Measurements from ENCODE around the gene TSC22D4.

The TSC22D4 gene

DNA sequence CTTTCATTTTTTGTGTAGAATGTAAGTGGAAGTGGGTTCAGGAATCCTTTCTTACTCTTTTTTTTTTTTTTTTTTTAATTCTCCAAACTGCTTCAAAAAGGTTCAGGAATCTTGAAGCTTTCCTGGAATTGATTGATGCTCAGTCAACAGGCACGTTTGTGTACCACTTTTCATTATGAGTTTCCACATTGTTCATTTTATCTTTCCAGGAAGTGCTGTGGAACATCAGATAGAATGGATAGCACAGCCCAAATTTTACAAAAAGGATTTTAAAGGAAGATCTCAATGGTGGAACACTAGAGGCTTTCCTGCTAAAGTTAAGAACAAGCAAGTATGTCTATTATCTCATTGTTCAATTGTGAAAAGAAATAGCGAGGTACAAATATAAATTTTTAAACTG is 40.8 kb downstream of the TSC22D4 start:
- ChIA-PET CTCF (interaction anchor here (1.1 to 20.5 kb wide), 4 partner anchors 9 to 127 kb away, joined by 3 to 160 read pairs (median 6); no protein-coding TSS in a partner anchor), POLR2A (no interaction called here)
- no peak for DNase-seq
- Histone ChIP-seq H3K9me3 (ENCODE audit: control extremely low read depth in 1 of 5, control insufficient read depth in 4 of 5, insufficient read depth in 2 of 5, low read depth in 1 of 5, low read length in 4 of 5) (no peaks in the 10 kb centered on the region), H3K36me3 (ENCODE audit: control insufficient read depth in 4 of 4, insufficient read depth in 4 of 4, low read length in 3 of 4) (peaks cover 3 to 21% (median 17%) of the 10 kb centered on the region in 4 experiments), H3K27me3 (replicated peaks in 2 of 5; ENCODE audit: control insufficient read depth in 4 of 5, insufficient read depth in 5 of 5, low read length in 4 of 5) (no peaks in the 10 kb centered on the region), H3K4me1 (ENCODE audit: control extremely low read depth in 1 of 4, control insufficient read depth in 4 of 4, insufficient read depth in 4 of 4, low read length in 3 of 4) (peaks cover 6 to 30% (median 20%) of the 10 kb centered on the region in 4 experiments), H3K4me3 (ENCODE audit: control insufficient read depth in 1 of 7, extremely low read depth in 1 of 7, insufficient read depth in 4 of 7, low read depth in 2 of 7, low read length in 6 of 7) (no peak overlapping the region), H3K27ac (ENCODE audit: insufficient read depth in 1 of 2, low read depth in 1 of 2, low read length in 2 of 2, poor library complexity in 1 of 2, severe bottlenecking in 2 of 2) (no peak overlapping the region)
- 22% methylated on average over 1 of the region's 2 CpGs for WGBS (ENCODE audit: insufficient coverage)

DNA sequence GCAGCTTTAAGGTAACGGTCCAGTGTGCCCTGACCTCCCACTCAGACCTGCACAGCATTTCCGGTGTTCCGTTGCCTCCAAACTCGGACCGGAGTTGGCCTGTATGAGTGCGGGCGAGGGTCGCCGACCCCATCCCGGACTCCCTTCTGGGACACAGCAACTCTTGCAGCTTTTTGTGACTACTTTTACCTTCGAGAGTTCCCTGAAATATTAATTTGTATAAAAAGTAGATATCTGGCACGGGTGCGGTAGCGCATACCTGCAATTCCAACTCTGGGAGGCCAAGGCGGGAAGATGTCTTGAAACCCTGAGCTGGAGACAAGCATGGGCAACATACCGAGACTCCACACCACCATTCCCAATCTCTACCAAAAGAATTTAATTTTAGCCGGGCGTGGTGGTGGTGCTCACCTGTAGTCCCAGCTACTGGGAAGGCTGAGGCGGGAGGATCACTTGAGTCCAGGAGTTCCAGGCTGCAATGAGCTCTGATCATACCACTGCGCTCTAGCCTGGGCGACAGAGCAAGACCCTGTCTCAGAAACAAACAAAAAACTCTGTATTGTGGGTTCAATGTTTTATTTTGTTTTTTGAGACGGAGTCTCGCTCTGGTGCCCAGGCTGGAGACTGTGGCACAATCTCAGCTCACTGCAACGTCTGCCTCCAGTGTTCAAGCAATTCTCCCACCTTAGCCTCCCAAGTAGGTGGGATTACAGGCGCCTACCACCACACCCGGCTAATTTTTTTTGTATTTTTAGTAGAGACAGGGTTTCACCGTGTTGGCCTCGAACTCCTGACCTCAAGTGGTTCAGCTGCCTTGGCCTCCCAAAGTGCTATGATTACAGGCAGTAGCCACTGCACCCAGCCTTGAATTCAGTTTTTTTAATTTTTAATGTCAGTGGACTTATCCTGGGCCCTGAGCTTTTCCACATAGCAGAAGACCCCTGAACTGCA is 41.6 kb downstream of the TSC22D4 start:
- 96% methylated on average over 20 of the region's 28 CpGs for WGBS (ENCODE audit: insufficient coverage)
- Histone ChIP-seq H3K36me3 (ENCODE audit: control insufficient read depth in 4 of 4, insufficient read depth in 4 of 4, low read length in 3 of 4) (peaks cover 3 to 29% (median 24%) of the 10 kb centered on the region in 4 experiments), H3K4me3 (ENCODE audit: control insufficient read depth in 1 of 7, extremely low read depth in 1 of 7, insufficient read depth in 4 of 7, low read depth in 2 of 7, low read length in 6 of 7) (peak overlapping the region in 1 of 7 experiments; percentile 45), H3K27ac (ENCODE audit: insufficient read depth in 1 of 2, low read depth in 1 of 2, low read length in 2 of 2, poor library complexity in 1 of 2, severe bottlenecking in 2 of 2) (peak overlapping the region in 1 of 2 experiments; percentile 94), H3K4me1 (ENCODE audit: control extremely low read depth in 1 of 4, control insufficient read depth in 4 of 4, insufficient read depth in 4 of 4, low read length in 3 of 4) (peaks cover 6 to 31% (median 25%) of the 10 kb centered on the region in 4 experiments), H3K9me3 (ENCODE audit: control extremely low read depth in 1 of 5, control insufficient read depth in 4 of 5, insufficient read depth in 2 of 5, low read depth in 1 of 5, low read length in 4 of 5) (no peaks in the 10 kb centered on the region), H3K27me3 (replicated peaks in 2 of 5; ENCODE audit: control insufficient read depth in 4 of 5, insufficient read depth in 5 of 5, low read length in 4 of 5) (no peaks in the 10 kb centered on the region)
- no peak for DNase-seq
- ChIA-PET CTCF (interaction anchor here (1.0 to 20.5 kb wide), 5 partner anchors 10 to 128 kb away, joined by 3 to 160 read pairs (median 5); no protein-coding TSS in a partner anchor), POLR2A (interaction anchor here (0.6 to 1.0 kb wide), 4 partner anchors 8 to 28 kb away, joined by 3 to 5 read pairs (median 3); no protein-coding TSS in a partner anchor)

DNA sequence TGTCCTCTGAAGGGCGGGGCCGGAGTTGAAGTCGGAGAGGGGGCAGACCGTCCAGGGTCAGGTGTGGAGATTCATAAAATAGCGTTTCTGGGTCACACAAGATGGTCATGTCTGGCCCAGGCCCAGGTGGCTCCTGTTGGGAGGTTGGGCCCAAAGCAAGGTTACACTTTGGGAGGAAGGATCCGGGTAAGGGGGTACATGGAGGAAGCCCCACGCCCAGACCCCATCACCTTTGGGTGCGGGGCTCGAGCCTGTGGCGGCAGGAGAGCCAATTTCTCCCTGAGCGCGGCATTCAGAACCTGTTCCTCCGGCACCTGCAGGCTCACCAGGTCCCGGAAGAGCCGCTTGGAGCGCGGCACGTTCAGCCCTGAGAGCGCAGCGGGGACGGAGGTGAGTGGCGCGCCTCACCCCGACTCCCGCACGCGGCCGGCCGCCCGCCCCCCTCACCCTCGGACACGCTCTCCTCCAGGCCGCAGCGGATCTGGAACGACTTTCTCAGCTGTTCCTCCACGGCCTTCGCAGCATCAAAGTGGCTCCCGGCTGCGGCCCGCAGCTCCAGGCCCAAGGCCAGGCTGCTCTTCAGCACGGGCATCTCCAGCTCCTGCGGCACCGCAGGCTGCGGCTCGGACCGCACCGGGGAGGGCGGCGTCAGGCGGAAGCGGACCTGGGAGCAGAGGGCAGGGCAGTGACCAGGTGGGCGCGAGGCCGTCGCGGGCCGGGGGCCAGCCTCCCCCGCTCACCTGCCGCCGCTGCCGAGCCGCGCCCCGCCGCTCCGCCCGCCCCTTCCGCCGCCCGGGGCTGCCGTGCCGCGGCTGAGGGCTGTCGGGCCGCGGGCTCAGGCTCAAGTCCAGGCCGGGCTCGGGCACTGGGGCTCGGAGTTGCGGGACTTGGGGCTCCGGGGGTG is 43.4 kb downstream of the TSC22D4 start:
- Histone ChIP-seq H3K4me3 (ENCODE audit: control insufficient read depth in 1 of 7, extremely low read depth in 1 of 7, insufficient read depth in 4 of 7, low read depth in 2 of 7, low read length in 6 of 7) (peak overlapping the region; percentile 81 to 96 (median 89)), H3K27ac (ENCODE audit: insufficient read depth in 1 of 2, low read depth in 1 of 2, low read length in 2 of 2, poor library complexity in 1 of 2, severe bottlenecking in 2 of 2) (peak overlapping the region; percentile 88 to 94), H3K9me3 (ENCODE audit: control extremely low read depth in 1 of 5, control insufficient read depth in 4 of 5, insufficient read depth in 2 of 5, low read depth in 1 of 5, low read length in 4 of 5) (no peaks in the 10 kb centered on the region), H3K27me3 (replicated peaks in 2 of 5; ENCODE audit: control insufficient read depth in 4 of 5, insufficient read depth in 5 of 5, low read length in 4 of 5) (no peaks in the 10 kb centered on the region), H3K4me1 (ENCODE audit: control extremely low read depth in 1 of 4, control insufficient read depth in 4 of 4, insufficient read depth in 4 of 4, low read length in 3 of 4) (peaks cover 9 to 49% (median 42%) of the 10 kb centered on the region in 4 experiments), H3K36me3 (ENCODE audit: control insufficient read depth in 4 of 4, insufficient read depth in 4 of 4, low read length in 3 of 4) (peaks cover 3 to 46% (median 29%) of the 10 kb centered on the region in 4 experiments)
- CTCF ChIA-PET = interaction anchor here (1.0 to 20.5 kb wide), 3 partner anchors 8 to 18 kb away, joined by 4 to 160 read pairs (median 8); no protein-coding TSS in a partner anchor
- POLR2A ChIA-PET = interaction anchor here (0.7 to 1.1 kb wide), 4 partner anchors 8 to 44 kb away, joined by 3 to 10 read pairs (median 3); partner anchors contain the start of gene TSC22D4
- WGBS (ENCODE audit: insufficient coverage) = 2% methylated on average over 64 of the region's 81 CpGs
- peak in 2 of 3 donors; percentile 43 to 47 for DNase-seq

DNA sequence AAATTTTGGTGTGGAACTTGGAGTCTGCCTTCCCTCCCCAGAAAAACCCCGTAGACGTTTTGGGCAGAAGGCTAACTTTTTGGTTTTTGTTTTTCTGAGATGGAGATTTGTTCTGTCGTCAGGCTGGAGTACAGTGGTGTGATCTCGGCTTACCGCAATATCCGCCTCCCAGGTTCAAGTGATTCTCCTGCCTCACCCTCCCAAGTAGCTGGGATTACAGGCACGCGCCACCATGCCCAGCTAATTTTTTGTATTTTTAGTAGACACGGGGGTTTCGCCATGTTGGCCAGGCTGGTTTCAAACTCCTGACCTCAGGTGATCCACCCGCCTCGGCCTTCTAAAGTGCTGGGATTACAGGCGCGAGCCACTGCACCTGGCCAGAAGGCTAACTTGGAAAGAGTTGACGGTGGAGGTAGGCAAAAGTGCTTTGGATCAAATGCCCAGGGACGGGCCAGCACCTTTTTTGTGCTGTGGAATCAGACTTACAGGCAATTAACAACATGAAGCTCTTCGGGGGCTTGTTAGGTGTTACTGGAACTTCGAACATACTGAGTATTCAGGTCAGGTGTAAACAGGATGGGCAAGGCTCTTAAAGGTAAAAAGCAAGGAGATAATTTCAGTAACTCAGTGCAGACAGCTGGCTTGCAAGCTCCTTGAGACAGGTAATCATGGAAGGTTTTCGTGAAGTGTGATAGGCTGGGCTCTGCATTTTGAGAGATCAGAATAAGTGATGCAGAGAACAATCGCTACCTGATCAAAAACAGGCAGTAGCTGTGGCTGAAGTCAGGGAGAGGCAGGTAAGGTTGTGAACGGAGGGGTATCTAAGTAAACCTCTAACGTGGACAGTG is 44.5 kb downstream of the TSC22D4 start:
- Histone ChIP-seq H3K4me3 (ENCODE audit: control insufficient read depth in 1 of 7, extremely low read depth in 1 of 7, insufficient read depth in 4 of 7, low read depth in 2 of 7, low read length in 6 of 7) (peak overlapping the region in 6 of 7 experiments; percentile 81 to 93 (median 88)), H3K27me3 (replicated peaks in 2 of 5; ENCODE audit: control insufficient read depth in 4 of 5, insufficient read depth in 5 of 5, low read length in 4 of 5) (no peaks in the 10 kb centered on the region), H3K9me3 (ENCODE audit: control extremely low read depth in 1 of 5, control insufficient read depth in 4 of 5, insufficient read depth in 2 of 5, low read depth in 1 of 5, low read length in 4 of 5) (no peaks in the 10 kb centered on the region), H3K4me1 (ENCODE audit: control extremely low read depth in 1 of 4, control insufficient read depth in 4 of 4, insufficient read depth in 4 of 4, low read length in 3 of 4) (peaks cover 9 to 53% (median 45%) of the 10 kb centered on the region in 4 experiments), H3K36me3 (ENCODE audit: control insufficient read depth in 4 of 4, insufficient read depth in 4 of 4, low read length in 3 of 4) (peaks cover 3 to 46% (median 29%) of the 10 kb centered on the region in 4 experiments), H3K27ac (ENCODE audit: insufficient read depth in 1 of 2, low read depth in 1 of 2, low read length in 2 of 2, poor library complexity in 1 of 2, severe bottlenecking in 2 of 2) (peak overlapping the region; percentile 88 to 94)
- DNase-seq = no peak
- ChIA-PET POLR2A (interaction anchor here (1.1 kb wide), 1 partner anchor 9 kb away, joined by 10 read pairs; no protein-coding TSS in a partner anchor), CTCF (interaction anchor here (2.4 to 20.5 kb wide), 2 partner anchors 10 to 19 kb away, joined by 8 to 160 read pairs; no protein-coding TSS in a partner anchor)
- 93% methylated on average over 16 of the region's 22 CpGs for WGBS (ENCODE audit: insufficient coverage)

DNA sequence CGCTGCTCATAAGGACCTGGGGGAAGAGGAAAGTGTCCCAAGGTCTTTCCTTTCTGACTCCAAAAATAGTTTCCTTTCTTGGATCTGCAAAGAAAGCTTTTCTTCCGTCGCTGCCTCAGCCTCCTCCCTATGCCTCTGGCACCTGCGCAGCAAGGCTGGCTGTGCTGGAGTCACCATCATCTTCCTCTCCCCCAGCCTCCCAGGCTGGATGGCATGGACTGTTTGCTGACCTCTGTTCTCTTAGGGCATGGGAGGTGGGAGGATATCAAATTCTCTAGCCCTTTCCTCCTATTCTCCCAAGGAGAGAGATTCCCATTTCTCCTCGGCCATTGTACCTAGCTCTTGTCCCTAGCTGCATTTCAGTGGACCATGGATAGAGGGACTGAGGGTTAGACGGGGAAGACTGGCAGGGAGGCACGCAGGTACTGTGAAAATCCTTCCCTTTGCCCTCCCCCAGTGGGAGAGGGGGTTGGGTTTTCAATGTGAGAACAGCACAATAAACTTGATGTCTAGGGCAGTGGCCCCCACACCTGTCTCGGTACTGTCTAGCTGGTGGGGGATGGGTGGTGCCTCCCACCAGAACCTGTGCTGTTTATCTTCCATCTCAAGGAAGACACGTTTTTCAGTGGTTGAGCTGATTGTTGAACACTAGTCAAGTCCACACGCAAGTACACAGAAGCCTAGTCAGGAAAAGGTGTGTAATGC is 45.3 kb downstream of the TSC22D4 start:
- 94% methylated on average over 6 of the region's 10 CpGs for WGBS (ENCODE audit: insufficient coverage)
- Histone ChIP-seq H3K4me1 (ENCODE audit: control extremely low read depth in 1 of 4, control insufficient read depth in 4 of 4, insufficient read depth in 4 of 4, low read length in 3 of 4) (peaks cover 9 to 53% (median 46%) of the 10 kb centered on the region in 4 experiments), H3K36me3 (ENCODE audit: control insufficient read depth in 4 of 4, insufficient read depth in 4 of 4, low read length in 3 of 4) (peaks cover 3 to 46% (median 29%) of the 10 kb centered on the region in 4 experiments), H3K27me3 (replicated peaks in 2 of 5; ENCODE audit: control insufficient read depth in 4 of 5, insufficient read depth in 5 of 5, low read length in 4 of 5) (no peaks in the 10 kb centered on the region), H3K27ac (ENCODE audit: insufficient read depth in 1 of 2, low read depth in 1 of 2, low read length in 2 of 2, poor library complexity in 1 of 2, severe bottlenecking in 2 of 2) (peak overlapping the region in 1 of 2 experiments; percentile 55), H3K9me3 (ENCODE audit: control extremely low read depth in 1 of 5, control insufficient read depth in 4 of 5, insufficient read depth in 2 of 5, low read depth in 1 of 5, low read length in 4 of 5) (no peaks in the 10 kb centered on the region), H3K4me3 (ENCODE audit: control insufficient read depth in 1 of 7, extremely low read depth in 1 of 7, insufficient read depth in 4 of 7, low read depth in 2 of 7, low read length in 6 of 7) (no peak overlapping the region)
- ChIA-PET POLR2A (no interaction called here), CTCF (interaction anchor here (2.4 to 20.5 kb wide), 2 partner anchors 10 to 20 kb away, joined by 8 to 160 read pairs; no protein-coding TSS in a partner anchor)
- DNase-seq = no peak

All from common myeloid progenitor, CD34-positive (primary cell).